C4-2B (cell line): ENCODE data around the gene CD2BP2.
"Not testable (repeated sequence)": the region's sequence is repeated elsewhere in the genome, so short reads cannot be mapped to it uniquely, and the experiment has no call there.

Source experiments
- ZFX ChIP-seq: fragments of 450-650 bp; IDR thresholded peaks from 2 replicates; pipeline ENCODE4 v1.6.1; 2017
- TF ChIP-seq, protein P1 (sequence below): fragments of 450-650 bp; conservative IDR thresholded peaks from 2 replicates; pipeline ENCODE4 v1.5.1; 2017; ENCODE audit warnings: mild to moderate bottlenecking

DNA sequence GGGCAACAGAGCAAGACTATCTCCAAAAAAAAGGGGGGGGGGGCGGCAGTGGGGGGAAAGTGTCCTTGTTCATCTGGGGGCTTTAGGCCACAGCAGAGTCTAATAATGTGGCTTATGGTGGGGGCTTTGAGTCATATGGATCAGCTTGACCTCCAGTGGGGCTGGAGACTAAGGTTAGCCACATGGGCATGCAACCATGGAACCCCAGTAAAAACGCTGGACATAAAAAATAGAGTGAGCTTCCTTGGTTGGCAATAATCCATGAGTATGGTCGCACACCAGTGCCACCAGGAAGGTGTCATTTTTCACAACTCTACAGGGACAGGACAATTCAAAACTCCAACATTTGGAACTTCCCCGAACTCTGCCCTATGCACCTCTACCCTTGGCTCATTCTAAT lies 44.2 kb downstream of the CD2BP2 start:
- TF ChIP-seq, protein P1, sequence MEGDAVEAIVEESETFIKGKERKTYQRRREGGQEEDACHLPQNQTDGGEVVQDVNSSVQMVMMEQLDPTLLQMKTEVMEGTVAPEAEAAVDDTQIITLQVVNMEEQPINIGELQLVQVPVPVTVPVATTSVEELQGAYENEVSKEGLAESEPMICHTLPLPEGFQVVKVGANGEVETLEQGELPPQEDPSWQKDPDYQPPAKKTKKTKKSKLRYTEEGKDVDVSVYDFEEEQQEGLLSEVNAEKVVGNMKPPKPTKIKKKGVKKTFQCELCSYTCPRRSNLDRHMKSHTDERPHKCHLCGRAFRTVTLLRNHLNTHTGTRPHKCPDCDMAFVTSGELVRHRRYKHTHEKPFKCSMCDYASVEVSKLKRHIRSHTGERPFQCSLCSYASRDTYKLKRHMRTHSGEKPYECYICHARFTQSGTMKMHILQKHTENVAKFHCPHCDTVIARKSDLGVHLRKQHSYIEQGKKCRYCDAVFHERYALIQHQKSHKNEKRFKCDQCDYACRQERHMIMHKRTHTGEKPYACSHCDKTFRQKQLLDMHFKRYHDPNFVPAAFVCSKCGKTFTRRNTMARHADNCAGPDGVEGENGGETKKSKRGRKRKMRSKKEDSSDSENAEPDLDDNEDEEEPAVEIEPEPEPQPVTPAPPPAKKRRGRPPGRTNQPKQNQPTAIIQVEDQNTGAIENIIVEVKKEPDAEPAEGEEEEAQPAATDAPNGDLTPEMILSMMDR: not testable (repeated sequence)
- TF ChIP-seq ZFX: not testable (repeated sequence)
